GM19043 (cell line): ENCODE results near the gene NR1I3.
A peak's percentile ranks its signal among the peaks of the same experiment; 100 is the strongest.

Source experiments
- ATAC-seq: cut with Tn5 transposase; IDR thresholded peaks from one replicate; pipeline ENCODE4 v1.9.1; 2021; ENCODE audit warnings: low read depth; ENCODE audit not compliant: unreplicated experiment

The NR1I3 gene

DNA sequence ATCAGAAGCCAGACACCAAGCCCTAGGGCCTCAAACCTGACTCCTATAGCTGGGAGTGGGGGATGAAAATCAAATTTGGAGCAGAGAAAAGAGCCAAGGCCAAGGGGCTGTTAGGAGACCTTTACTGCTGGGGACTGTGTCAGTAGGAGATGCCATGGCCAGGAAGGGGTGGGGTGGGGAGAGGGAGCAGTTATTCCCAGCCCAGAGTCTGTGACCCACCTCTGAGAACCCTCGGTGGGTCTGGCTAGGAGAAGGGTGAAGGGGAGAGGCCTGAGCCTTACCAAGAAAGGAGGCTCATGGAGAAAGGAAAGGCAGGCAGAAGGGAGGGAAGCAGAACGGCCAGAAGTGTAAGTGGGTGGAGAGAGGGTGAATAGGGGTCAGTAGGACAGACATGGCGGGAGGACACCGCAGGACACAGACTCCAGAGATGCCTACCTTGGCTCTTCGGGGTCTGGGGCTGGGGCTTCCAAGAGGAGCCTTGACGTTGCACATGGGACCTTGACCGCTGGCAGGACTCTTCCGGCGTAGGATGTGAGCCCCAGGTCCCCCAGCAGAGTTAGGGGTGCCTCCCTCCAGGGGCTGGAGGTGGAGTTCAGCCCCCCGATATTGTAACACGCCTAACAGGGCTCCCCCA is 40.3 kb downstream of the NR1I3 start:
- no peak for ATAC-seq

- no peak for ATAC-seq
Measured at GRCh38 chr1:161196521-161197451, 41.2 kb downstream of the NR1I3 start.

- ATAC-seq, result no peak
Measured at GRCh38 chr1:161196111-161196510, 41.9 kb downstream of the NR1I3 start.

DNA sequence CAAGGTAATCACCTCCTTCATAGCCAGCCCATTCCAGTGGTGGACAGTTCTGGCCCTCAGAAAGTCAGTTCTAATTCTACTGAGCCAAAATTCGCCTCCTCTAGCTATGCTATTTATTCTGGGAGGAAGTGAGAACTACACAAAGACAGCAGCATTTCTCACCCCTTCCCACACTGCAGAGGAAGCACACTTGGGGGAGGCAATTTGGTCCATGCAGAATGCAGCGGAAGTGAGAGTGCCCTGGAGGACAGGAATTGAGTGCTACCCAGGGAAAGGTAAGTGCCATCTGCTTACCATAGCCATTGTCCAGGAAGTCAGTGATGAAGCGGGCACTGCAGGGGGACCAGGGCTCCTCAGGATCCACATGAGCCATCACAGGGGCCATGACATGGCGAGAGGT is 42.8 kb downstream of the NR1I3 start:
- no peak for ATAC-seq

DNA sequence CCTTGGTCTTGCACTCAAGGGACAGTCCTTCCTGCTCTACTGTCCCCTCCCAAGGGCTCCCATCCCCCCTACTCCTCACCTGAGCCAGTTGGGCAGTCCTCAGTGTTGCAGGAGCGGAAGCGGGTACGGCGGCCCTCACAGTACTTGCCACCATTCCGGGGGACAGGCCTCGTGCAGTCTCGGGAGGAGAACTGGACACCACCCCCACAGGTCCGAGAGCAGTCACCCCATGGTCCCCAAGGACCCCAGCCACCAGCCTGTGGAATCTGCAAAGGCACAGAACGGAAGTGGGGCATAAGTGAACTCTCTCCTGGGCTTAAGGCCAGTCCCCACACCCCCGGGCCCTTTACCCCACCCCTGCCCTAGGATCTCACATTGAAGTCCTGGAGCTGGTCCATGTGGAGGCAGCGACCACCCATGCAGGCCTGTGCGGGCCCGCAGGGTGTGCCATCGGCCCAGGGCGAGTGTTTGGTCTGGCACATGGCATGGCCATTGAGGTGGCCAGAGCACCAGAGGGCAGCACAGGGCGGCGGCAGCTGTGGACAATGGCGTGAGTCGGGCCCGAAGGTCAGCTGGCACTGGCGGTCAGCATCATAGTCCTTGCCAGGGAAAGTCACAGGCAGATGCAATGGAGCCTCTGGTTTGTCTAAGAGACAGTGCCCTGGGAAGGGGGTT is 44.3 kb downstream of the NR1I3 start:
- ATAC-seq, result no peak

DNA sequence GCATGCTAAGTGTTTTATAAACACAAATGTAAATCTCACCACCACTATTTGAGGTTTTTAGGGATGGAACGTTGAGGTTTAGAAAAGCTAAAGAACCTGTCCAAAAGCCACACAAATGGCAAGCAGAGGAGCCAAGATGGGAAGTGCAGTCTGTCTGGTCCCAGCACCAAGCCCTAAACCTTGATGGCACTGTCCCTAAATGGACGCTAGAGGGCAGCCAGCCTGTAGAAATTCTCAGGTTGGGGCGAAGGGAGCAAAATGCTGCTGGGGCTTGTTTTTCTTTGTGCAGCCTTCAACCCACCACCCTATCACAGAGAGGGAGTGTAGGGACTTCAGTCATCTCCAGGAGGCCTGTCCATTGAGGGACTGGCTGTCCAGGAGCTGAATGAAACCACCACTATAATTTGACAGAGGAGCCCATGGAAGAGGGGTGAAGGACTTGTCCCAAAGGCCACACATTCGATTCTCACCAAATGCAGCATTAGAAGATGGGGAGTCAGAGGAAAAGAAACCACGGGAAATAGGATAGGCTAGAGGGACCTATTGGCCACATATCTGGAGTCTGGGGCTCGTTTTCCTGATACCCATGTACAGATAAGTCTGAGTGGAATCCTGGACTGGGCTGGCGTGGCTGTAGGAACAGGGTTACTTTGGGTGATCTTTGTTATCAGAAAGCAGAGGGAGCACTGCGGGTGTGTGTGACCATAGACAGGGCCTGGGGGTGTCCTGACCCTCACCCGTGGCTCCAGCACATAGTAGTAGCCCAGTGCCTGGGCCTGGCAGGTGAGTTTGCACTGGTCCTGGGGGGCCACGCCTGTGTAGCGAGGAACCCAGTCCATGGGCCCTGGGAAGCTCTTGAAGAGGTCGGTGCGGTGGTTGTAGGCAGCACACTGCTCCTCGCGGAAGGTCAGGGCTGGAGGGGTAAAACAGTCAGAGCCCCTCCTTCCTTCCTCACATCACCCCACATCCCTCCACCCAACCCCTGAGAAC is 45.2 kb downstream of the NR1I3 start:
- peak; percentile 78 for ATAC-seq

DNA sequence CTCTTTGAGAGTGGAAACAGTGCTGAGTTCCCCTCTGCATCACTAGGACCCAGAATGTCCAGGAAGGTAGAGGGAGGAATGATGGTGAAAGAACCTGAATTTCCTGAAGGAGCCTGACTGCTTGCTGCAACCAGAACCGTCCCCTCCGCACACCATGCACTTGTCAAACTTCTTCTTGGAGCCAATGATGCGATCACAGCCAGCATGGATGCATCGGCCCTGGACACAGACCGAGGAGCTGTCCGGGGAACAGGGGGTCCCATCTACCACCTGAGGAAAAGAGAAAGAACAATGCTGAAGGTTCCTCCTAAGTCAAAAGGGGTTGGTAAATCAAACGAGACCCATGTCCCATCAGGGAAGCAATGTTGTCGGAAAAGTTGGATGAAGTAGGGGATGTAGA is 46.0 kb downstream of the NR1I3 start:
- ATAC-seq, result no peak

DNA sequence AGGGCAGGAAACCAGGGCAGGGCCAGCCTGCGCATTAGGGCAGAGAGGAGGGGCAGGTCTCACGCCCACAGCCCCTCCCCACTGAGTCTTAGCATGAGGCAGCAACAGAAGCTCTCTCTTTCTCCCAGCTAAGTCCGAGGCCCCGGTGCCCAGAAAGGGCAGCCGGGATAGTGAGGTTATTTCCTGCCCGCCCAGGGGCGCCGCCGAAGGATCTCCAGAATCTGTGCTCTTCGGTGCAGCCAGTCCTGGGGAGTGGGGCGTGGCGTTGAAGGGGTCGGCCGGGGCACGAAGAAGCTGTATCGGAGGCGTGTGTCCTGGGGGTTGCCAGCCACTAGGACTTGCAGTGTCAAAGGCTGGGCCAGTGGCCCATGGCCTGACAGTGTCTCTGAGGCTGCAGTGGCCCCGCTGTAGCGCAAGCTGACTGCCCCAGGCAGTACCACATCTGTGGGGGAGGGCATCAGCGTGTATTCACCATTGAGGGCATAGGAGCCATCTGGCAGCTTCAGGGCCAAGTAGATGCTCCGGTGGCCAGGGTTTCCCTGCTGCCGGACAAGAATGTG is 47.0 kb downstream of the NR1I3 start:
- no peak for ATAC-seq

GRCh38 chr1:161189036-161189435 is 49.0 kb downstream of the NR1I3 start:
- ATAC-seq, result no peak

DNA sequence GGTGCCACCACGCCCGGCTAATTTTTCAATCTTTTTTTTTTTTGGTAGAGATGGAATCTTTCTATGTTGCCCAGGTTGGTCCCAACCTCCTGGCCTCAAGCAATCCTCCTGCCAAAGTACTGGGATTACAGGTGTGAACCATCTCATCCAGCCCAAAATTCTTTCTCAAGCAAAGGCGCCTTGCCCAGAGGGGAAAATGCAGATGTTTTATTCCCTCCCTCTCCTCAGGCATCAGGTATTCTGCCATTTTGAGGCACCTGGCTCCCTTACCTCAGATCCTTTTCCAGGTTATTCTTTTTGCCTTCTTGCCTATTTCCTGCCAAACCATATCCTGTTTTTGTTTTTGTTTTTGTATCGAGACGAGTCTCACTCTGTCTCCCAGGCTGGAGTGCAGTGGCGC is 49.6 kb downstream of the NR1I3 start:
- no peak for ATAC-seq

GRCh38 chr1:161187311-161187710 is 50.7 kb downstream of the NR1I3 start:
- ATAC-seq, result no peak

- ATAC-seq, result no peak
Measured at GRCh38 chr1:161185732-161186311, 52.2 kb downstream of the NR1I3 start.

- ATAC-seq, result peak; percentile 63
Measured at GRCh38 chr1:161185282-161185682, 52.7 kb downstream of the NR1I3 start.

DNA sequence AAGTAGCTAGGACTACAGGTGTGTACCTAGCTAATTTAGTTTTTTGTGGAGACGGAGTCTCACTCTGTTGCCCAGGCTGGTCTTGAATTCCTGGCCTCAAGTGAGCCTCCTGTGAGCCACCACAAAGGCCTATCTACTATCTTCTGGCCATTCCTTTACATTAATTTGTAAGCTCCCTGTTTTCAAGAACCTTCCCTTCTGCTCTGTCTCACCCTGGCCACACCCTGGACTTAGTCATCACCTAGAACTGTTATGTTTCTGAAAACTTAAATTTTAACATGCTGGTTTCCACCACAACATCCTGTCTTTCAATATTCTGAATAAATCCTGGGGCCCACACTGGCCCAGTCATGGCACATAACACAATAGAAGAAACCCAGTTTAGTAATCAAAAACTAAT is 55.8 kb downstream of the NR1I3 start:
- peak; percentile 30 for ATAC-seq

DNA sequence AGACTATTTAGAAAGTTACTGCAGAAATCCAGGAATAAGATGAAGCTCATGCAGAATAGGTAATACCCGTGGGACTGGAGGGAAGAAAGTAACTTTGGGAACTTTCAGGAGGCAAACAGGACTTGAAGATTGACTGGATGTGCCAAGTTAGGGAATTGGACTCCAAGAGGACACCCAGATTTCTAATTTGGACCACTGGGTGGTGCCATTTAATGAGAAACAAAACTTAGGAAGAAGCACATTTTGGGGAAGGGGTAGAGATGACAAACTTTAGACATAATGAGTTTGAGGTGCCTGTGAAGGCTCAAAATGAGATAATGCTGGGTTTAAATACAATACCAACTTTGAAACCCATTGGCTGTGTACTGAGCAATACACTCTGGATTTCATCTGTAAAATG is 57.4 kb downstream of the NR1I3 start:
- ATAC-seq, result no peak

- ATAC-seq, result no peak
Measured at GRCh38 chr1:161179698-161180097, 58.3 kb downstream of the NR1I3 start.
